HFFc6 (cell line): ENCODE results near the gene RPA3. TPM values are rescaled to one million over a fixed set of nuclear protein-coding genes. Genes with fewer than 3 reads are reported as not detected.

Experiments
- DNase-seq: peaks from one replicate; pipeline ENCODE4 v3.0.0-alpha.2; 2018
- H3K27ac Mint-ChIP-seq: 2 replicates; pipeline ENCODE4 v1.8.0; 2020; ENCODE audit warnings: mild to moderate bottlenecking, mixed read lengths
- H3K27me3 Mint-ChIP-seq: 2 replicates; pipeline ENCODE4 v1.8.0; 2021; ENCODE audit warnings: mild to moderate bottlenecking, moderate library complexity, mixed read lengths; ENCODE audit not compliant: insufficient read depth
- H3K36me3 Mint-ChIP-seq: 2 replicates; pipeline ENCODE4 v1.8.0; 2021; ENCODE audit warnings: low read depth, mixed read lengths
- H3K4me1 Mint-ChIP-seq: 2 replicates; pipeline ENCODE4 v1.8.0; 2020; ENCODE audit warnings: low read depth, mixed read lengths
- H3K4me3 Mint-ChIP-seq: 2 replicates; pipeline ENCODE4 v1.8.0; 2020; ENCODE audit warnings: mild to moderate bottlenecking, moderate library complexity, mixed read lengths
- H3K9me3 Mint-ChIP-seq: 2 replicates; pipeline ENCODE4 v1.8.0; 2020; ENCODE audit warnings: mild to moderate bottlenecking, mixed read lengths
- long read RNA-seq: library from polyadenylated mRNA; unstranded; transcript quantifications from one replicate; pipeline ENCODE4 v2.0.0, GENCODE V29; 2019
- total RNA-seq, 6 experiments: library from RNA; stranded (reverse); fragmentation: NEBNext Ultra II Directional; extraction: Animal tissue kit (Norgen Biotek cat#: 25700); gene quantifications; 2 replicates in 1 of 6; 3 replicates in 5 of 6; pipeline ENCODE4 v1.2.3, GENCODE V29; 2021
- TF ChIP-seq, protein P1 (sequence below): fragments of 200-600 bp; sonication (generic); IDR thresholded peaks from 2 replicates; pipeline ENCODE4 v1.5.0; 2021; ENCODE audit warnings: antibody characterized with exemption, mild to moderate bottlenecking

RPA3 gene
- 10 to 100 TPM; 36.7 to 58.0 (median 51.1) TPM for total RNA-seq
- long read RNA-seq, partial matches to known transcripts = 37 of 39 reads
- long read RNA-seq, other reads (novel, unspliced or antisense) = 1 of 39 reads

DNA sequence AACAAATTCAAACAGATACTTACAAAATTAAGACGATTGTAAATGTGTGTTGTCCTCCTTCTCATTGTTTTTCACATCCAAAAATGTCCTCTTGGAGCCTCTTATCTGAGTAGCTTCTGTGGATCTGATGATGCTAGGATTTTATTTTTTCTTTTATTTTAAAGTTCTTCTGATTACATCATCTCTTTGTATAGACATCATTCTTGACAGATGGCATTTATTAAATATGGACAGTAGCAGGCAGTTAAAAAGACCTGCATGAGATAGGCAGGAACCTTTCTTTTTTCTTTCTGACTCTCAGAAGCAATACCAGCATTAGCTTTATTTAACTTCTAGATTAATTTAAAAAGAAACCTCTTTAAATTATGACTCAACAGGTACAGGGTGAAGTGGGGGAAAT lies at the start of gene RPA3:
Gene RPA3 (minus strand): TSS at position 116 of the 400 bp plus-strand sequence. CDS start 78,189 bp downstream, outside the sequence.
- H3K4me3 Mint-ChIP-seq = no peak within 1 kb of the TSS
- no peak within 1 kb of the TSS for H3K27ac Mint-ChIP-seq
- H3K27me3 Mint-ChIP-seq = no peaks in the 10 kb centered on the region; the same call in 1 of the 2 replicates
- peaks cover 19% of the 10 kb centered on the region for H3K4me1 Mint-ChIP-seq
- no peak for DNase-seq
- no peaks in the 10 kb centered on the region for H3K9me3 Mint-ChIP-seq
- no peaks in the 10 kb centered on the region for H3K36me3 Mint-ChIP-seq
- TF ChIP-seq, protein P1, sequence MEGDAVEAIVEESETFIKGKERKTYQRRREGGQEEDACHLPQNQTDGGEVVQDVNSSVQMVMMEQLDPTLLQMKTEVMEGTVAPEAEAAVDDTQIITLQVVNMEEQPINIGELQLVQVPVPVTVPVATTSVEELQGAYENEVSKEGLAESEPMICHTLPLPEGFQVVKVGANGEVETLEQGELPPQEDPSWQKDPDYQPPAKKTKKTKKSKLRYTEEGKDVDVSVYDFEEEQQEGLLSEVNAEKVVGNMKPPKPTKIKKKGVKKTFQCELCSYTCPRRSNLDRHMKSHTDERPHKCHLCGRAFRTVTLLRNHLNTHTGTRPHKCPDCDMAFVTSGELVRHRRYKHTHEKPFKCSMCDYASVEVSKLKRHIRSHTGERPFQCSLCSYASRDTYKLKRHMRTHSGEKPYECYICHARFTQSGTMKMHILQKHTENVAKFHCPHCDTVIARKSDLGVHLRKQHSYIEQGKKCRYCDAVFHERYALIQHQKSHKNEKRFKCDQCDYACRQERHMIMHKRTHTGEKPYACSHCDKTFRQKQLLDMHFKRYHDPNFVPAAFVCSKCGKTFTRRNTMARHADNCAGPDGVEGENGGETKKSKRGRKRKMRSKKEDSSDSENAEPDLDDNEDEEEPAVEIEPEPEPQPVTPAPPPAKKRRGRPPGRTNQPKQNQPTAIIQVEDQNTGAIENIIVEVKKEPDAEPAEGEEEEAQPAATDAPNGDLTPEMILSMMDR = no peak

DNA sequence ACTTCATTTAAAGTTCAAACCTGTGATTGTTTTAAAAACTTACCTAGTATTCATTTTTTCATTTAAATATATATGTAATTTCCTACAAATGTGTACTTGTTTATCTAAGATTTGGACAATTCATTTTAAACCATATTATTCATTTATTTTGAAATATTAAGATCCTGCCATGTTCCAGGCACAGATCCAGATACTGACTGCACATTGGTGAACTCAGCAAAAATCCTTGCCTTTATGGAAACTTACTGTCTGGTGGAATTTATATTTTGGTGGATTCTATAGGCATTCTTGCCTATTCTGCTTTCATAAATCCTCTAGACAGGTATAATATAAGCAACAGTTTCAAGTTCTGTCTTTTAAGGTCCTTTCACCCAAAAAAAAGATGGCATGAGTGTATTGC lies 48.3 kb upstream of the RPA3 start:
- no peak for DNase-seq
- no peak overlapping the region for H3K27ac Mint-ChIP-seq

DNA sequence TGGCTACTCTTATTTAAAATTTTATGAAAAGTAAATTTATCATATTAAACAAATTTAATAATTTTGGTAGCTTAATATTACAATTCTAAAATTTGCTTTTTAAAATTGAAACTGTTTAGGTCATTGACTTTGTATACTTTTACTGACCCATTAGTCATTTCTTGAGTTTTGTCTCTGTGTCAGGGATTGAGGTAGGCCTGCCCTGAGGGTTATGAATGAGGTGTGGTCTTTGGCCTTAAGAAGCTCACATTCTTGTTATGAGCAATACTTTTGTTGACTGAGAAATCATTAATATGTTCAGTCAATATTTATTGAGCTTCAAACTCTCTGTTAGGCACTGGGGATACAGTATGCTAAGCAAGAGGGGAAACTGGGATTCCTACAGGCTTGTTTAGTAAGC lies 47.0 kb upstream of the RPA3 start:
- TF ChIP-seq, protein P1 = no peak
- no peak overlapping the region for H3K4me3 Mint-ChIP-seq
- H3K27me3 Mint-ChIP-seq = no peaks in the 10 kb centered on the region; the same call in 1 of the 2 replicates
- H3K27ac Mint-ChIP-seq = no peak overlapping the region
- peaks cover 41% of the 10 kb centered on the region for H3K4me1 Mint-ChIP-seq
- no peak for DNase-seq
- no peaks in the 10 kb centered on the region for H3K36me3 Mint-ChIP-seq
- no peaks in the 10 kb centered on the region for H3K9me3 Mint-ChIP-seq

More for the DNA sequence above, 48.3 kb upstream of the RPA3 start:
- Mint-ChIP-seq H3K9me3 (no peaks in the 10 kb centered on the region), H3K36me3 (no peaks in the 10 kb centered on the region), H3K4me1 (peaks cover 48% of the 10 kb centered on the region), H3K27me3 (no peaks in the 10 kb centered on the region; the same call in 1 of the 2 replicates), H3K4me3 (no peak overlapping the region)
- TF ChIP-seq, protein P1 = no peak

DNA sequence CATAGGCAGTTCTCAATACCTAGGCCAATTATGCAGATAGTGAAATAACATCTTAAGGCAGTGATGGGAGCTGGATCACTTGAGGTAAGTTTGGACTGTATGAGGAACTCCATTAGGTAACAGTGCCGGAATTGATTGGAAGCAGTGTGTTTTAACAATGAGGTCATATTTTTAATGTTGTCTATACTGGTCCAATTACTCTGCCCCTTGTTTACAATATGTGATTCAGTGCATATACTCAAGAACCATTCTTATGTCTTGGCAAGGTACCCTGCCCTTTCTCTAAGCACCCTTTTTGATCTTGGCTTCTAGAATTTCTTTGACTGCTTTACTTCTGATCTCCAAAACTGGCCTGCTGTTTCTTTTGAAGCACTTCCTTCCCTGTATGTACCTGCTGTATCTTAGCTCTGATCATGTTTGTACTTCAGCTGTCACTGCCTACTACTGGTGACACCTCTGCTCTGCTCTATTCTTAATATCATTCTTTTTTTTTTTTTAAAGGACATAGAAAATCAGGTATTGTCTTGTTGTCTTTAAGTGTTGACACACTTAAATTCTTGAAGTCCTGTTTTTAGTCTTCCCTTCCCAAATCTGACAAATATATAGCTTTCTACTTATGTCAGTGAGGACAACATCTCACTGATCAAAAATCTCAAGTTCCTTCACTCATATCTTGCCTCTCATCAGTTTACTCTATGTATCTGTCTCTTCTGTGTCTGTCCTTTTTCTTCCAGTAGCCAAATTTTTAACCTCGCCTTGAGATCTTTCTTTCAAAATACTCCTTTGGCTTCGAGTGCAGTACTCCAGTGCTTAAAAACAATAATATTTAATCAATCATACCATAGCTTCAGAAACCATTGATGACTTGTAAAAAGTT lies 46.4 kb upstream of the RPA3 start:
- TF ChIP-seq, protein P1 = no peak; the same call in 1 of the 2 replicates
- Mint-ChIP-seq H3K4me3 (no peak overlapping the region), H3K27ac (no peak overlapping the region), H3K27me3 (no peaks in the 10 kb centered on the region; the same call in 1 of the 2 replicates), H3K4me1 (peaks cover 37% of the 10 kb centered on the region), H3K36me3 (no peaks in the 10 kb centered on the region), H3K9me3 (no peaks in the 10 kb centered on the region)
- no peak for DNase-seq

DNA sequence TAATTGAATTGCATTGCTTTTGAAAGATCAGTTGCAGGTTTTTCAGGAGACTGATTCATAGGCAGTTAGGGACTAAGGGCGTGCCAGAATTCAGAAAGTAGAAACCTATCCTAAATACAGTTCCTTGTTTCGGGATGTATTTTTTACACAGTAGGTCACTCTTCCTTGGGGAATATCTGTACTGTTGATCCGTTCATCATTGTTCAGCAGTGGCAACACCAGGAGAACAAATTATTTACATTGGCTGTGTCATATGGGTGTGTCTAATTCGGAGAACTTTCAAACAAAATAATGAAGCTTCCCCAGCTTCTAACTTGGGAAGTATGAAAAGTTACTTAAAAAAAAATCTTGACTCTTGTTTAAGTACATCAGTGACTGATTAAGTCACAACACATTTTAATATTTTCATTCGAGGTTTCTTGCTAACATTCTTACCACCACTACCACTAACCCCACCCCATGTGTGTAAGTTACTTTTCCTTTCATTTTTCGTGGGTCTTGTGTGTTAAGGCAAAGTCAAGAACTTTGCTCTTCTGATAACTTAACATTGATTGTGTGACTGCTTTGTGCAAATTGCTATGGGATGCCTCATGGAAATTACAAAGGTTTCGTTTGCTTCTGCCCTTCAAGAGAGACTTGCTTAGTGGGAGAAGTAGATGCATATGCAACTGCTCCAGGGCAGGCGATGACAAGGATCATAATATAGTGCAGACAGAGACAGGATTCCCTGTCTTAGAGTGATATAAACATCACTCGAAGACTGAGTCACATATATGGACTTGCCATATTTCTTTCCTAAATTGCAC lies 43.8 kb upstream of the RPA3 start:
- Mint-ChIP-seq H3K4me3 (peak overlapping the region; percentile 89), H3K9me3 (no peaks in the 10 kb centered on the region), H3K4me1 (peaks cover 37% of the 10 kb centered on the region), H3K27me3 (no peaks in the 10 kb centered on the region), H3K27ac (peak overlapping the region; percentile 71), H3K36me3 (no peaks in the 10 kb centered on the region)
- peak; percentile 26 for DNase-seq
- TF ChIP-seq, protein P1 = no peak
